GM19324 (cell line): Measurements from ENCODE around the gene STAG1.
"Not testable (repeated sequence)": the region's sequence is repeated elsewhere in the genome, so short reads cannot be mapped to it uniquely, and the experiment has no call there.

ENCODE experiments used
- ATAC-seq: cut with Tn5 transposase; IDR thresholded peaks from one replicate; pipeline ENCODE4 v1.9.1; 2021; ENCODE audit warnings: mild to moderate bottlenecking, moderate library complexity; ENCODE audit not compliant: unreplicated experiment, low FRiP score

Gene STAG1

GRCh38 chr3:136657526-136657925, 94.7 kb downstream of the STAG1 start:
- ATAC-seq = no peak

GRCh38 chr3:136653628-136654027, 98.5 kb downstream of the STAG1 start:
- ATAC-seq = no peak

GRCh38 chr3:136651581-136651980, 100.6 kb downstream of the STAG1 start:
- ATAC-seq = no peak

GRCh38 chr3:136650461-136650860, 101.7 kb downstream of the STAG1 start:
- ATAC-seq = no peak

- ATAC-seq = no peak
These were observed 106.3 kb downstream of the STAG1 start for GRCh38 chr3:136645915-136646314.

- ATAC-seq = no peak
These were observed 108.0 kb downstream of the STAG1 start for GRCh38 chr3:136644212-136644611.

GRCh38 chr3:136643380-136643779, 108.8 kb downstream of the STAG1 start:
- ATAC-seq = not testable (repeated sequence)

- ATAC-seq = no peak
These were observed 109.5 kb downstream of the STAG1 start for GRCh38 chr3:136642711-136643110.

- ATAC-seq = no peak
These were observed 113.1 kb downstream of the STAG1 start for GRCh38 chr3:136639069-136639468.

- ATAC-seq = no peak
These were observed 115.0 kb downstream of the STAG1 start for GRCh38 chr3:136637176-136637575.

- no peak for ATAC-seq
These were observed 117.4 kb downstream of the STAG1 start for GRCh38 chr3:136634821-136635220.

GRCh38 chr3:136632625-136633081, 119.5 kb downstream of the STAG1 start:
- ATAC-seq = no peak

- ATAC-seq = no peak
These were observed 120.8 kb downstream of the STAG1 start for GRCh38 chr3:136631424-136631823.

GRCh38 chr3:136630915-136631314, 121.3 kb downstream of the STAG1 start:
- ATAC-seq = no peak

GRCh38 chr3:136626493-136626892, 125.7 kb downstream of the STAG1 start:
- no peak for ATAC-seq

- ATAC-seq = no peak
These were observed 127.0 kb downstream of the STAG1 start for GRCh38 chr3:136624894-136625815.

GRCh38 chr3:136624371-136624770, 127.8 kb downstream of the STAG1 start:
- ATAC-seq = no peak

- no peak for ATAC-seq
These were observed 130.6 kb downstream of the STAG1 start for GRCh38 chr3:136621628-136622027.

GRCh38 chr3:136620436-136620835, 131.7 kb downstream of the STAG1 start:
- no peak for ATAC-seq

- ATAC-seq = not testable (repeated sequence)
These were observed 134.1 kb downstream of the STAG1 start for GRCh38 chr3:136617969-136618525.

GRCh38 chr3:136617198-136617597, 135.0 kb downstream of the STAG1 start:
- no peak for ATAC-seq

- no peak for ATAC-seq
These were observed 139.7 kb downstream of the STAG1 start for GRCh38 chr3:136612512-136612911.
